SK-N-SH (cell line): ENCODE data around the gene OGDH. TPM values are rescaled to one million over a fixed set of nuclear protein-coding genes. Genes with fewer than 3 reads are reported as not detected.
A peak's percentile ranks its signal among the peaks of the same experiment; 100 is the strongest.

Source experiments
- CTCF ChIA-PET: fragments of 300-600, 350-600 bp; formaldehyde crosslinking; extraction: SDS; loops from one replicate; lab custom pipeline; 2021; lab: Yijun Ruan, JAX
- POLR2A ChIA-PET: fragments of 350-600 bp; sonication (Branson Sonifier 250); formaldehyde crosslinking; extraction: SDS; loops from one replicate; lab custom pipeline; 2020; ENCODE audit warnings: antibody characterized with exemption, inconsistent platforms; lab: Yijun Ruan, JAX
- DNase-seq: peaks from one replicate; pipeline ENCODE4 v3.0.0; 2012
- H2AFZ ChIP-seq: fragments of 200-600 bp; sonication (generic); 2 replicates; pipeline ENCODE4 v1.8.1; 2016; ENCODE audit warnings: antibody characterized with exemption, mild to moderate bottlenecking, low read depth
- H3F3A ChIP-seq: fragments of 200-600 bp; sonication (generic); replicated peaks from 2 replicates; pipeline ENCODE3; 2016; ENCODE audit warnings: antibody characterized with exemption, mild to moderate bottlenecking; ENCODE audit not compliant: insufficient read depth
- H3K27ac ChIP-seq, 2 experiments: fragments of 200-500 bp in 1 of 2; fragments of 200-600 bp in 1 of 2; sonication (Bioruptor generic) in 1 of 2; sonication (generic), shearing (Covaris generic) in 1 of 2; 2 replicates each; pipeline versions ENCODE4 v1.5.1 to v1.6.1; 2014 to 2016; ENCODE audit warnings: low read depth in 2 of 2, inconsistent platforms in 1 of 2, low read length in 1 of 2, mild to moderate bottlenecking in 1 of 2, mixed read lengths in 1 of 2
- H3K27me3 ChIP-seq: fragments of 200-600 bp; sonication (generic), shearing (Covaris generic); 2 replicates; pipeline ENCODE4 v1.6.1; 2016; ENCODE audit warnings: mixed run types; ENCODE audit not compliant: insufficient read depth
- H3K36me3 ChIP-seq, 2 experiments: fragments of 200-500 bp in 1 of 2; fragments of 200-600 bp in 1 of 2; sonication (Bioruptor generic) in 1 of 2; sonication (generic) in 1 of 2; replicated peaks in 1 of 2; 2 replicates each; pipeline versions ENCODE3 to v1.5.1; 2014 to 2016; ENCODE audit warnings: low read length in 1 of 2, mild to moderate bottlenecking in 1 of 2; ENCODE audit not compliant: insufficient read depth in 2 of 2, control insufficient read depth in 1 of 2
- H3K4me1 ChIP-seq, 2 experiments: fragments of 200-500 bp in 1 of 2; fragments of 200-600 bp in 1 of 2; sonication (Bioruptor generic) in 1 of 2; sonication (generic), shearing (Covaris generic) in 1 of 2; 2 replicates each; pipeline versions ENCODE4 v1.5.1 to v1.6.1; 2014 to 2016; ENCODE audit warnings: low read depth in 1 of 2, low read length in 1 of 2, mixed run types in 1 of 2; ENCODE audit not compliant: insufficient read depth in 2 of 2, control insufficient read depth in 1 of 2
- H3K4me2 ChIP-seq: fragments of 200-600 bp; sonication (generic), shearing (Covaris generic); 2 replicates; pipeline ENCODE4 v1.6.1; 2017; ENCODE audit warnings: mixed run types
- H3K4me3 ChIP-seq, 2 experiments: fragments of 200-500 bp in 1 of 2; fragments of 200-600 bp in 1 of 2; sonication (Bioruptor generic) in 1 of 2; sonication (generic), shearing (Covaris generic) in 1 of 2; 2 replicates each; pipeline versions ENCODE4 v1.5.1 to v1.8.1; 2014 to 2016; ENCODE audit warnings: low read depth in 2 of 2, inconsistent platforms in 1 of 2, low read length in 1 of 2, mild to moderate bottlenecking in 1 of 2, mixed read lengths in 1 of 2, moderate library complexity in 1 of 2
- H3K79me2 ChIP-seq: fragments of 200-600 bp; sonication (generic); 2 replicates; pipeline ENCODE4 v1.8.1; 2017; ENCODE audit warnings: mild to moderate bottlenecking; ENCODE audit not compliant: insufficient read depth
- H3K9ac ChIP-seq: fragments of 200-600 bp; sonication (generic); 2 replicates; pipeline ENCODE4 v1.6.1; 2017; ENCODE audit warnings: mixed run types
- H3K9me2 ChIP-seq: fragments of 200-600 bp; sonication (generic); 2 replicates; pipeline ENCODE4 v1.6.1; 2017; ENCODE audit warnings: mixed run types
- H3K9me3 ChIP-seq: fragments of 200-600 bp; sonication (generic); 2 replicates; pipeline ENCODE4 v1.6.1; 2017; ENCODE audit warnings: mixed run types, mild to moderate bottlenecking, moderate library complexity
- H4K20me1 ChIP-seq: fragments of 200-600 bp; sonication (generic); 2 replicates; pipeline ENCODE4 v1.6.1; 2017; ENCODE audit warnings: mild to moderate bottlenecking, mixed run types; ENCODE audit not compliant: insufficient read depth
- CTCF ChIP-seq: fragments of 200-600 bp; sonication (generic); IDR thresholded peaks from 2 replicates; pipeline ENCODE4 v1.6.1; 2017; ENCODE audit warnings: antibody characterized with exemption, mild to moderate bottlenecking, moderate library complexity
- ELF1 ChIP-seq: IDR thresholded peaks from 2 replicates; pipeline ENCODE4 v1.4.0; 2012
- EZH2phosphoT487 ChIP-seq: fragments of 200-600 bp; sonication (generic); IDR thresholded peaks from 2 replicates; pipeline ENCODE4 v1.6.1; 2017; ENCODE audit warnings: low read depth, mixed run types, mild to moderate bottlenecking, antibody characterized with exemption, moderate library complexity, borderline replicate concordance
- FOXJ3 ChIP-seq: sonication (generic); formaldehyde crosslinking; IDR thresholded peaks from 2 replicates; pipeline ENCODE4 v1.5.1; 2020; ENCODE audit warnings: mild to moderate bottlenecking, missing genetic modification reagents
- FOXM1 ChIP-seq: IDR thresholded peaks from 2 replicates; pipeline ENCODE4 v1.4.0; 2012; ENCODE audit warnings: low read depth, mild to moderate bottlenecking
- IRF3 ChIP-seq: fragments of 150-350 bp; IDR thresholded peaks from 2 replicates; pipeline ENCODE4 v1.6.1; 2016; ENCODE audit warnings: mild to moderate bottlenecking, low read depth, low read length
- JUND ChIP-seq: IDR thresholded peaks from 2 replicates; pipeline ENCODE4 v1.4.0; 2012
- MAX ChIP-seq: IDR thresholded peaks from 2 replicates; pipeline ENCODE4 v1.4.0; 2012; ENCODE audit warnings: low read depth
- MEF2A ChIP-seq: IDR thresholded peaks from 2 replicates; pipeline ENCODE4 v1.4.0; 2012; ENCODE audit warnings: low read depth, borderline replicate concordance
- NFIC ChIP-seq: IDR thresholded peaks from 2 replicates; pipeline ENCODE4 v1.4.0; 2012; ENCODE audit warnings: borderline replicate concordance
- NRF1 ChIP-seq: IDR thresholded peaks from 2 replicates; pipeline ENCODE4 v1.6.1; 2012; ENCODE audit warnings: low read depth, mild to moderate bottlenecking, low read length
- POLR2AphosphoS5 ChIP-seq: IDR thresholded peaks from 2 replicates; pipeline ENCODE4 v1.6.1; 2012; ENCODE audit warnings: low read depth, low read length
- REST ChIP-seq: IDR thresholded peaks from 2 replicates; pipeline ENCODE4 v1.6.1; 2012; ENCODE audit warnings: mild to moderate bottlenecking, low read depth, low read length, moderate library complexity
- RFX5 ChIP-seq: IDR thresholded peaks from 2 replicates; pipeline ENCODE4 v1.6.1; 2012; ENCODE audit warnings: mild to moderate bottlenecking, improper control_type of control experiment, low read length
- TCF12 ChIP-seq: IDR thresholded peaks from 2 replicates; pipeline ENCODE4 v1.4.0; 2012
- ZBTB33 ChIP-seq: IDR thresholded peaks from 2 replicates; pipeline ENCODE4 v1.4.0; 2012; ENCODE audit warnings: low read depth, borderline replicate concordance
- WGBS: methylation state at CpG from one replicate; pipeline ENCODE4 v1.1.6; 2017; ENCODE audit warnings: low lambda C conversion rate; 5-methylcytosine and 5-hydroxymethylcytosine counted together
- polyA plus RNA-seq, 3 experiments: library from polyadenylated mRNA; depleted of rRNA; stranded (reverse); fragments of >200 nt; gene quantifications; 2 replicates each; pipeline ENCODE4 v1.2.3, GENCODE V29; 2012

The OGDH gene
- polyA plus RNA-seq, 1 of the 3 experiments (the other 2 are of a cell fraction), result 69.4 TPM

DNA sequence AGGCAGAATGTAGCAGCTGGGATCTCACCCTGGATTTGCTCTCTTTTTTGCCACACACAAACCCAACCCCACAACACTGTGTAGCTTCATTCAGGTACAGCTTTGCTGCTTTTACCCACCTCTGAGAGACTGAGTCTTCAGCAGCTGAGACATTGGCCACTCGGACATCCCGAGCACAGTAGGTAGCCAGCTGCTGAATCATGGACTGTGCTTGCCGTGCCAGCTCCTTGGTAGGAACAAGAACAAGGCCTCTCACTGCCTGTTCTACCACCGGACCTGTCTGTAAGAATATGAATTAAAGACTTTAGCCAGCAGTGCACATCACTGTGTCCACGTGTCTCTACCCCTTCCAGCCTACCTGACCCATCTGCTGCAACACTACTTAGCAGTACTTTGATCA lies 33.7 kb upstream of the OGDH start:
- no peaks in the 10 kb centered on the region for H3K9me2 ChIP-seq
- H2AFZ ChIP-seq, result no peak overlapping the region
- H3K27ac ChIP-seq, result peak overlapping the region; percentile 57 to 83; a peak in 1 of 4 replicates
- DNase-seq, result no peak
- CTCF ChIA-PET, result interaction anchor here (0.6 to 12.5 kb wide), 9 partner anchors 7 to 1350 kb away, joined by 3 to 98 read pairs (median 4); partner anchors contain the start of gene PPIA
- H3K9ac ChIP-seq, result peak overlapping the region; percentile 89
- peaks cover 62% of the 10 kb centered on the region for H3K79me2 ChIP-seq
- TF ChIP-seq MAX, result no peak
- H3K4me1 ChIP-seq, result peaks cover 7 to 17% of the 10 kb centered on the region in 2 experiments
- whole genome bisulfite sequencing, result 23% methylated on average over 5 of the region's 5 CpGs
- H3K36me3 ChIP-seq, result peaks cover 52 to 58% of the 10 kb centered on the region in 2 experiments
- H3K4me2 ChIP-seq, result peak overlapping the region; percentile 97
- H3K27me3 ChIP-seq, result no peaks in the 10 kb centered on the region
- H3K4me3 ChIP-seq, result peak overlapping the region; percentile 87 to 94
- no peaks in the 10 kb centered on the region; the same call in 1 of the 2 replicates for H4K20me1 ChIP-seq
- H3K9me3 ChIP-seq, result no peaks in the 10 kb centered on the region
- H3F3A ChIP-seq, result peaks cover 16% of the 10 kb centered on the region
- POLR2A ChIA-PET, result interaction anchor here (0.8 to 2.6 kb wide), 4 partner anchors 9 to 82 kb away, joined by 3 to 16 read pairs (median 8); partner anchors contain the start of genes NUDCD3 and TMED4

GRCh38 chr7:44573464-44574286 lies 32.8 kb upstream of the OGDH start, which contains the start of gene DDX56:
Gene DDX56, minus strand, starts transcription at chr7:44573908. Its CDS starts 13 bp downstream, at chr7:44573895.
- Histone ChIP-seq H3K27ac (peak within 1 kb of the TSS; percentile 57 to 83), H3K9ac (peak within 1 kb of the TSS; percentile 89), H3F3A (peaks cover 16% of the 10 kb centered on the region), H3K79me2 (peaks cover 70% of the 10 kb centered on the region), H3K4me1 (peaks cover 7 to 17% of the 10 kb centered on the region in 2 experiments), H4K20me1 (no peaks in the 10 kb centered on the region), H2AFZ (peak within 1 kb of the TSS; percentile 70), H3K27me3 (no peaks in the 10 kb centered on the region), H3K9me2 (no peaks in the 10 kb centered on the region), H3K9me3 (no peaks in the 10 kb centered on the region), H3K4me3 (peak within 1 kb of the TSS; percentile 87 to 94), H3K4me2 (peak within 1 kb of the TSS; percentile 97), H3K36me3 (peaks cover 53 to 58% of the 10 kb centered on the region in 2 experiments)
- peak; percentile 99 for DNase-seq
- 1% methylated on average over 65 of the region's 74 CpGs for WGBS
- ChIA-PET CTCF (interaction anchor here (0.7 to 12.5 kb wide), 7 partner anchors 8 to 538 kb away, joined by 3 to 98 read pairs (median 4); partner anchors contain the start of genes PPIA and TBRG4), POLR2A (interaction anchor here (0.6 to 2.6 kb wide), 12 partner anchors 9 to 275 kb away, joined by 3 to 16 read pairs (median 4); partner anchors contain the start of genes H2AZ2, NUDCD3 and TMED4)
- TF ChIP-seq REST (peak; percentile 38; the same call in 1 of the 2 replicates), RFX5 (no peak; the same call in 1 of the 2 replicates), FOXM1 (no peak), NRF1 (peak; percentile 86), CTCF (no peak), MEF2A (no peak), NFIC (no peak), TCF12 (no peak), ELF1 (peak; percentile 88), POLR2AphosphoS5 (peak; percentile 98), FOXJ3 (CRISPR knock-in tag) (no peak), JUND (no peak), EZH2phosphoT487 (no peak), IRF3 (no peak), ZBTB33 (peak; percentile 92)
